Gastroesophageal sphincter (tissue), 3 donors: ENCODE data around the gene PPP1R26.

ENCODE experiments used
- CTCF ChIP-seq, 4 experiments: fragments of 200-600 bp in 2 of 4; fragments of 450-650 bp in 2 of 4; sonication (generic) in 1 of 4; IDR thresholded peaks; one replicate each; pipeline ENCODE4 v1.5.1; 2017 to 2019; ENCODE audit warnings: antibody characterized with exemption in 4 of 4, mild to moderate bottlenecking in 2 of 4, moderate library complexity in 2 of 4
- EP300 ChIP-seq: sonication (generic); formaldehyde crosslinking; IDR thresholded peaks from one replicate; pipeline ENCODE4 v1.6.1; 2017; ENCODE audit warnings: antibody characterized with exemption, mild to moderate bottlenecking
- POLR2AphosphoS5 ChIP-seq: sonication (generic); formaldehyde crosslinking; IDR thresholded peaks from one replicate; pipeline ENCODE4 v1.6.1; 2017; ENCODE audit warnings: antibody characterized with exemption

- TF ChIP-seq CTCF (IDR thresholded peaks at IDR 0.05) = no peak
- TF ChIP-seq POLR2AphosphoS5 = no peak
- TF ChIP-seq EP300 = no peak
Measured at GRCh38 chr9:135516132-135516860, 36.7 kb downstream of the PPP1R26 start.
